ENCODE measurements around the gene RCSD1.

DNA sequence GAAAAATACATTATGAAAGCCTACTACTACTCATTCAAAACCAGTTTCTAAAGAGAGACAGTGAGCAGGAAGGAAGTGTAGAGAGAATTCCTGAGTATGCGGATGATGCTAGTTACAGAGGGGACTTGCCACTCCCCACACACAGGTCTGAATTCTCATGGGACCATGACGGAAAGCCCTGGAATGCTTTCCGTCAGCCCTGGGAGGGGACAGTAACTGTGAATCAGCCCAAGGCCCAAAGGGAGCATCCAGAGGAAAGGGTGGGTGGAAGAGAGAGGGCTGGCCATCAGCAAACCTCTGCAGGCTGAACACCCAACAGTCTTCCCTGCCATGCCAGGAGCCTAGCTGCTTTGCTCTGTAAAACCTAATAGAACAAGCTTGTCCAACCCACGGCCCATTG lies 36.4 kb downstream of the RCSD1 start:
- TF ChIP-seq CTCF (IDR thresholded peaks at IDR 0.05) (no peak), EP300 (IDR thresholded peaks at IDR 0.05) (no peak), POLR2AphosphoS5 (IDR thresholded peaks at IDR 0.05) (no peak), POLR2A (IDR thresholded peaks at IDR 0.05; ENCODE audit: low read depth) (no peak)
